LHCN-M2 (cell line): ENCODE results near the gene PLCH1. TPM values are rescaled to one million over a fixed set of nuclear protein-coding genes. Genes with fewer than 3 reads are reported as not detected.

ENCODE experiments used
- DNase-seq: peaks from one replicate; pipeline ENCODE4 v3.0.0-alpha.2; 2012; ENCODE audit warnings: low read depth
- total RNA-seq: library from RNA; depleted of rRNA; stranded (reverse); fragments of >200 nt; gene quantifications from 2 replicates; pipeline ENCODE4 v1.2.3, GENCODE V29; 2014

PLCH1 gene
- total RNA-seq, 1 experiment from 2014 or later = not detected

DNA sequence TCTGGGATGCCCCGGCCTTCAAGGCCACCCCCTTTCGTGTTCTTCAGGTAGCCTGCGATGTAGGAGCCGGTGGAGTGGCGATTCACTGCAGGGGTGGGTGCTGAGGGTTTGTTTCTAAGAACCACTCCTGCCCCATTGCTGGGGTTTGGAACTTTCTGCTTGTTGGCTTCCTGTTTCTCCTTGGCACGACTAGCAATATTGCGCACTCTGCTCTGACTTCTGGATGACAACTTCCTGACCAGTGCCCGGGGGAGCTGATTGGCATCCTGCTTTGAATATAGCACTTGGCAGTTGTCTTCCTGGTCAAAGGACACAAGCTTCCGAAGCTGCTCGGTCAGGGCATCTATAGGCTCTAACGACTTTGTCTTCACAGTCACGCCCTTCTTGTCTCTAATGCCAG, 263.8 kb downstream of the PLCH1 start:
- DNase-seq = no peak

DNA sequence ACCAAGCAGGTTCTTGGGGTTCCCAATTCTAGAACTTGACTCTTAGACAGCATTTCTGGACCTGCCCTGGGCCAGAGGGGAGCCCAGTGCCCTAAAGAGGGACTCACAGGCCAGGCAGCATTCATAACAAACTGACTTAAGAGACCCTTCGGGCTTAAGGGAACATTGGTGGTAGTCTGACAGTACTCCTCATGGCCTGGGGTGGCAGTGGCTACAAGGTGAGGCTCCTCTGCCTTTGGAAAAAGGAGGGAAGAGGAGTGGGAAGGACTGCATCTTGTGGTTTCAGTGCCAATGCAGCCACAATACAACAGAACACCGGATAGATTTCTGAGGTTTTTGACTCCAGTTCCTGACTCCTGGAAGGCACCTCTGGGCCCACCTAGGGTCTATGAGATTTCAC, 279.2 kb downstream of the PLCH1 start:
- DNase-seq = no peak

DNA sequence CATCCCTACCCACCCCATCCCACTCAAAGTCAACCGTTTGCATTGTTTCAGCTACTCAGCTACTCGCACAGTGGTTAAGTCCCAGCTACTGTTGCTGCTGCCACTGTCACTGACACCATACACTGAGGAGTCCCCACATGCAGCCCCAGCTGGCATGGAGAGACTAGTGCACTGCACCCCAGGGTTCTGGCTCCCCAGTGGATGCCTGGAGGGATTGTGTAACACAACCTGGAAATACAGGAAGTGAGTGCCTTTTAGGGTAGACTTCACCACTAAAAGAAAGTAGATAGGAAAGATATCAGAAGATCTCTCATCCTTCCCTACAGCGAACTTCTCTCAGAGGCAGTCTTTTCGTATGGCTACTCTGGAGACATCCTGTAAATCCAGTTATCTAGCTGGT, 282.2 kb downstream of the PLCH1 start:
- DNase-seq = no peak

DNA sequence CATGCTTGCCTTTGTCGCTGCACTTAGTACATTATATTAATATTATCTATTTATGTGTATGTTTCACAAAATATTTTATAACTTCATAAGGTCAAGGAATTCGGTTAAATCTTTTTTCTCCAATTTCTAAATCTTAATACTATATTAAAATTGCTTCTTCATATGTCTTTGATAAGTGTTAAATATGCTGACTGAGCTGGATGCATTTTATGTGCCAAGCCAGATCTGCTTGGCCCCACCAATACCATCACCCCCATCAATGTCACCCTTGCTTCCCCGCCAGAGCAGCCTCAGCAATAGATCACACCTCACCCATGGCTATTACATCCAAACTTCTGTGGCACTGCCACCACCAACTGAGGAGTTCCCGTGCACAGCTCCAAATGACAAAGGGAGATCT, 287.3 kb downstream of the PLCH1 start:
- DNase-seq = no peak

DNA sequence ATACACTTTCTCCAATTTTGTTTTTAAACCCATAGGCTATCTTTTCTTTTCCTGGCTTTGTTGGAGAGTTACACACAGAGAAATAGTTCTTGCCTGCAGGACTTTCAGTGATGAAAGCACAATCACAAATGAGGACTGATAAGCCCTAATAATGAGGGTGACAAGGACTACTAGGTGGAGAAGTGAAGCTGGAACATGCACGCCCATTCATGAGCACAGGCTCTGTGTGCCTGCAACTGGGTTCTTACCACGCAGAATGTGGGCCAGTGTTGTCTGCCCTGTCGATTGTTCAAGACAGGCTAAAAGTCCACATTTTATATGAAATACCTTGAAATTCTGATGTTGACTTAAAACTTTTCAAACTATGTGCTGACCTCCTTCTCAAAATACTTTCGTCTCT, 289.1 kb downstream of the PLCH1 start:
- DNase-seq = no peak

DNA sequence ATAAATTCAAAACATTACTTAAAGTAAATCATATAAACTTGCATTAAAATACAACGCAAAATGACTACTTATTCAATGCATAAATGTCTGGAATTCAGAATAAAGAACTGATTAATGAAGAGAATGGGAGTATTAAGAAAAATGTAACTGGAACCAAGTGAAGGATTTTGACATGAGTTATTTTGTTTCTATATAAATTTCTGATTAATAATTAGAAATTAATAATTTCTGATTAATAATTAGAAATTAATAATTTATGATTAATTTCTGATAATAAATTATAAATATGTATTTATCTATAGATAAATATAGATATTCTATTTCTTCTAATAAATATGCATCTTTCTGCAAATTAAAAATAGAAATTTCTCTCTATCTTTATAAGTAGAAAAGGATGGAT, 291.4 kb downstream of the PLCH1 start:
- DNase-seq = no peak

DNA sequence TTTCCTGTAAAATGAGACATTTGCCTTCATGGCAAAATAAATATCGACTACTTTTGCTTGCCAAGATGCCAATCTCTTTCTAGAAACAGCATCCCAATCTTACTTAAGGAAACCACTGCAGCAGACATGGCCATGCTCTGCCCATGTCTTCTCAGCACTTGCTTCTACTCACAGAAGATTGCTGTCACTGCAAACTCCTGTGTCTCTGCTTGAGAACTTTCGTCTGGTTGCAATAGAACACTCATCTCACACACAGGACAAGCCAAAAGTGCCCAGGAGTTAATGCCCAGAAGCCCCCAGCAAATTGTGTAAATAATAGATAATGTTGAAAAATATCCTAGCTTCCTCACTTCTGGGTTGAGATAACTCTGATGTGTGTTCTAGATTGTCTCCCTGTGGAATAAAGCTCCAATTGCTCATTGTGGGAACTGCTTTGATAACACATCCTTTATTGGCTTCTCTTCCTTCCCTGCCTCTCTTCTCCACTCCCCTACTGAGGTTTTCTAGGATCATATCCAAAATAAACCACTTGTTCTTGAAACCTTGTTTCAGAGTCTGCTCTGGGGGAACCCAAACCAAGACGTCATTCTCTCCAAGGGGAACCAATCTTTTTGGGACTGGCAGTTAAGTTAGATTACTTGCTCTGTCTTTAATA, 295.1 kb downstream of the PLCH1 start:
- no peak for DNase-seq

DNA sequence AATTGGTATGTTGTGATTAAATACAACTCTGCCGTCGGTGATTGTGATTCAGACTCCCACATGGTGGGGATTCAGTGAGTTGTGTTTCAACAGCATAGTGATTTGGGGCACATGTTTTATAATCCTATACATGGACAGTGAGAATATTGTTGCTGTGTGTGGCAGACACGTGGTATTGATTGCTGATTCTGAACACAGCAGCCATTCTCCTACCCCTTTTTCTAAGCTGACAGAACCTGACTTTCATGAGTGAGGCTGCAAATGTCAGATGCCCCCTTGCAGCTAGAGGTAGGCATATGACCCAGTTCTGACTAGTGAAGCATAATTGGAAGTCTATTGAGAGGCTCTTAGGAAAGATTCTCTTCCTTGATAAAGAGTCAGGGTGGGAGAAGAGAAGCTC, 296.3 kb downstream of the PLCH1 start:
- no peak for DNase-seq

DNA sequence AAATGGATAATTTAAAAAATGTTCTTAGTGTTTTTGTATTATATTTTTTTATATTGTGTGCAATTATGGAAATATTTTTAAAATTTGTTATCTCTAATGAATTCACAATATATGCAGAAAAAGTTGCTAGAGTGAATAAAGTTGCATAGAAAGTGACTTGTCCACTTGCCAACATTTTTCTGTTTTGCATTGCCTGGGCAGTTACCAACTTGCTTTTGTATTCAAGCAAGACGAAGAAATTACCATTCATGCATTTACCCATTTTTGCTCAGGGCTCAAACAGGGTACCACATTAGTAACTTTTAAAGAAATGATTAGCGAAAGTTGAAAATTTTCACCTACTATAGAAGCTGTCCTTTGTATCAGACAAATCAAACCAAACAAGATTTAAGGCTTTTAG, 298.5 kb downstream of the PLCH1 start:
- DNase-seq = no peak

DNA sequence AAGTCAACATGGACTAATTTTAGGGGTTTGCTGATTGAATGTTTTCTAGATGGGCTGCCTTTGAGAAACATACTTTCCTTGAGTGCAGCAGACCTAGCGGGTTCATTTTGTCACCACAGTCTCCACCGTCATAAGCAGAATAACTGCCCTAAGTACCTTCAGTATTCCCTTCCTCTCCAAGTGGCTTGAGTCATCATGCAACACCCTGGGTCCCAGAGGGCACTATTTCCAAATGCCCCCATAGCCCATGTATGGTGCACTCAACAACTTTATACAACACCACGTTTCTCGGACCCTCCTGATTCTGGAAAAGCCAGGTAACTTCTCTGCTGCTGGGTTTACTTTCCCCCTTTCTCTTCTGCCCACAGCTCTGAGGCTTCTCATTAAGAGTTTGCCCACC, 300.1 kb downstream of the PLCH1 start:
- DNase-seq = no peak

DNA sequence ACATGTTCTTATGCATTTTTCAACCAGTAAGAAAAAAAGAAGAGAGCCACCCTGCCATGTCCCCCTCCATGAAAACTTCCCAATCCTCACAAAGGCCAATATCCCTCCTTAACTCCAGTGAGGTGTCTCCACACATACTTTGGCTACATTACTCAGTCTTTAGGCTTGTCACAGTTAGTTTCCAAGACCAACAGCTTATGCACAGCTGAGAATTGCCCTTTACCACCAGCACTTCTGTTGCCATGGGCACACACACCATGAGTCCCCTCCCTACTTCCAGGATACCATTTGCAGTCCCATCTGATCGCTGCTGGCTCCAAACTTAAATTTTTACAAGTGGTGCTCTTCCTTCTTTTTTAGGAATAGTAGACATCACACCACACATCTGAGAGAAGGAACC, 301.1 kb downstream of the PLCH1 start:
- peak; percentile 22 for DNase-seq

DNA sequence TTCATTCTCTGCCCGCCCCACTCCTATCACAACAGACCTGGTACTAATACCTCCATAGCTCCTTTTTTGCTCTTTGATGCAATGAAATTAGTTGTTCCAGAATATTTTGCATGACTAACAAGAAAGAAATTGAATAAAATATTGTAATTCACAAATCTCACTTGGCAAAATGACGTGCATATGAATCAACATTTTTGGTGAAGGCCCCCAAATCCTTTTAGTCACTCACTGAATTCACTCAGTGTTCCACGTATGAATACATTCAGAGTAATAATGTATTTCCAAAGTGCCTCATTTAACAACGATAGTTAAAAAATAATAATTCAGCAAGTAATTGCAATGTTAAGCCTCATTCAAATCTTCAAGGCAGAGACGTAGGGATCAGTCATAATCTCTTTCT, 302.8 kb downstream of the PLCH1 start:
- DNase-seq = peak; percentile 33

DNA sequence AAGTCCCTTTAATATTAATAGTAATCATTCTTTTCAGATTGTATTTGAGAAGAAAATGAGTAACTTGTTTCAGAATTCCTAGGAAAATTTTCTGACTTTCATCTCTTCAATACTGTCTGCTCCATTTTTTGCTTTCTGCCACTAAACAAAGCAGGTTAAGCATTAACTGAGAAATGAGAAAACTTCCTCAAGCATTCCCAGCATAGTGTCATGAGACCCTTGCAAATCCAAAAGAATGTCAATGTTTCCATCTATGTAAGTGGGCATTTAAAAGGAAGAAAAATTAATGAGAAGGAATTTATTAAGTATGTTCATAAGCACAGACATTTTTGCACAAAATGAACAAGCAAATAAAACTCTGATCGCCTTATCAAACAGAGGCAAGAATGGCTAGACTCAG, 303.4 kb downstream of the PLCH1 start:
- DNase-seq = no peak

DNA sequence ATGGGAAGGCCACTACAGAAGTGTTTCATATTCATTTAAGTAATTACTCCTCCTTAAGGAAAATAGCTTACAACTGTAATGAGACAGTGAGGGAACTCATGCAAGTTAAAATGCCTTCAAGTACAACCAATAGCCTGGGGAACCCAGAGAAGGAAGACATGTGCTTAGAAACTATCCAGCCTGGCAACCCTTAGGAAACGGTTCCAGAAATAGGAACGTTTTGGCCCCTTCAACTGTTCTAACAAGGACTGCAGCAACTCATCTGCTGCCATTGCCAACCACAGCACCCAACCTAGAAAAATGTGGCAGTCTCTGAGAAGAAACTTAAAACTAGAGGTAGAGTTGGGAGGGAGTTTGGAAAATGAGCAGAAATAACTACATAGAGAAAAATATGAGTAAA, 303.8 kb downstream of the PLCH1 start:
- DNase-seq = no peak

DNA sequence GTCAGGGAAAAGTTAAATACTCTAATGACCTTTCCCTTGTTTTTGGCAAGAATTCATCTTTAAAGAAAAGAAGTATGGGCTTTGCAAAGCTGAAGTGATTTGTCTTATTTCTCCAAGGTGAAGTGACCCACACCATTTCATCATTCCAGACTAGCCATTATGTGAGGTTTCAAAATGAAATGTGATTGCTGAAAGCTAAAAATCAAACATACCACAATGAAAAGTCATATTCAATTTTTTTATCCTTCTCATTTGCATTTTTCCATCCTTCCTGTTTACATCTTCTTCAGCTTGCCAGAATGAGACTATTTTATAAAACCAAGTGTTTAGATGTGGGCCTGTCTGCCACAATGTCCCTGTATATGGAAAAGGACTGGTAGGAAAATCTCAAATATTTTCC, 309.1 kb downstream of the PLCH1 start:
- DNase-seq = no peak

DNA sequence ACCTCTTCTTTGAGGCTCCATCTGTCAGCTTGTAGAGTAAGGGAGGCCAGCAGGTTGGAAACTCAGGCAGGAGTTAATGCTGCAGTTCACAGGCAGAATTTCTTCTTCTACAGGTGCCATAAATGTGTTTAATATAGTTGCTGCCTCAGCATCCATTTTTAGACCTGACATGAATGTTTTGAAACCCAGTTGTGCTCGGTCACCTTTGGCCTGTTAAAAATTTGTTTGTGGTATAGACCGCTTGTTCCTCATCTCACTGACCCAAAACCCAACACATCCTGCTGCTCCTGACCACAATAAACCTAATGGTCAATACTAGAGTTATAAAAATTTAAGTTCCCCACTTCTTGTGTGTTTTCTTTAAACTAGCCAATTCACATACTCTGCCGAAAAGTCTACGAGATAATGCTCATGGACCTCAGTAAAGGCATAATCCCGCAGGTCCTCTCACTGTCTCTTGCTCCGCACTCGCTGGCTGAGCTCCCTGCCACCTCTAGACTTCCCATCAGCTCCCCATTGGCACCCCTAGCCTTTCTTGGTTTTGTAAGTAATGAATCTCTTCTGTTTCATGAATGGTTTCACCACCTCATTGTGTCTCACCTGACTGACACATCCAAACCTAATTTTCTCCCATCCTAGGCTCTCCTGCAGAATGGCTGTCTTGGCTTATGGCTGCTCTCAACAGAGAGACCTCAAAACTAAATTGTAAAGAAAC, 312.9 kb downstream of the PLCH1 start:
- no peak for DNase-seq

DNA sequence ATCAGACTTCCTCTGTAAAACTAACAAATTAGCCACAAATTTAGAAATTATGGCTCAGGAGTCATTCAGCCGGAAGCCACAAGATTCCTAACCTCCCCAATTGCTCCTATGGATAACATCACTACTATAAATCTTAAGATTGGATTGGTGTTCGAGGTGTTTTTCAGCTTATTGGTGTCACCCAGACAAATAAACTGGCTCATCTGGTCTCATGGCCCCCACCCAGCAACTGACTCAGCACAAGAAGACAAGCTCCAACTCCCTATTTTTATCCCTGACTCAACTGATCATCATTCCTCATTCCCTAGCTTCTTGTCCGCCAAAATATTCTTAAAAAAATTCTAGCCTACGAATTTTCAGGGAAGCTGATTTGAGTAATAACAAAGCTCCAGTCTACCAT, 316.3 kb downstream of the PLCH1 start:
- no peak for DNase-seq

DNA sequence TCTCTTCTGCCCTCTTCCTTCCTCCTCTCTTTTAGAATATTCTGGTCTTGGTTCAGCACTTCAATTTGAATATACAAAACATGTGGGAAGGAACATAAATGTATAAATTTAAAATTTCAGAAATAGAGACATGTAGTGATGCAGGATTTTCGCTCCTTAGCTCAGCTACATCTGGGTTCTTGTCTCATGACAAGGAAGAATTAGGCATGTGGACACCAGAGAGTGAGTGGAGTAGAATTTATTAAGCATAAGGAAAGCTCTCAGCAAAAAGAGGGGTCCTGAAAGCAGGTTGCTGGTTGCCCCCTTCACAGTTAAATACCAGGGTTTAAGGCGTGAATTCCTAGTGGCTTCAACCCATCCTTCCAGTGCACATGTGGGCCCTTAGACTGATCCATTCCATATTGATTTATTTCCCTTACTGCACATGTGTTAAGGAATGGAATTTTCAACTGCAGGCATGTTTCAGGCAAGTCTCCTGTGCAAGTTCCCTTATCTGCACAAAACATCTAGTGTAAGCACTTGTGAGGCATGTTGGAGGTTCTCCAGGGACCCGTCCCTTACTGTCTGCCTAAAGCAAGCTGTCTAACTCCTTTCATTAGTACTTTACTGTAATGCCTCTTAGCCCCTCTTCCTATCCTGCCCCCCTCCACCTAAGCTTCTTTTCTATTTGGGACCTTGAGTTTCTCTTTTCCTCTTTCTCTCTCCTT, 318.2 kb downstream of the PLCH1 start:
- DNase-seq = no peak

DNA sequence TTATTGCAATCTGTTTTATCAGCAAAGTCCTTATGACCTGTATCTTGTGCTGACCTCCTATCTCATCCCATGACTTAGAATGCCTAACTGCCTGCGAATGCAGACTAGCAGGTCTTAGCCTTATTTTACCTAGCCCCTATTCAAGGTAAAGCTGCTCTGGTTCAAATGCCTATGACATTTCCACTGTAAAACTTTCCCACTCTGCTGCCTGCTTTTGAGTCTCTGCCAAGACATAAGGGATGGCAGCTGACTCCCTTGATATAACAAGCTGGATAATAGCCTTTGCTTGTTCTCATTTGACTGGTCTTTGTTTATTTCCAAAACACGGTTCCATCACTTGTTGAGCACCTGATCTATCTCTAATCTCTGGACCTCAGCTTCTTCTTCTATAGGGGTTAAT, 319.5 kb downstream of the PLCH1 start:
- no peak for DNase-seq

DNA sequence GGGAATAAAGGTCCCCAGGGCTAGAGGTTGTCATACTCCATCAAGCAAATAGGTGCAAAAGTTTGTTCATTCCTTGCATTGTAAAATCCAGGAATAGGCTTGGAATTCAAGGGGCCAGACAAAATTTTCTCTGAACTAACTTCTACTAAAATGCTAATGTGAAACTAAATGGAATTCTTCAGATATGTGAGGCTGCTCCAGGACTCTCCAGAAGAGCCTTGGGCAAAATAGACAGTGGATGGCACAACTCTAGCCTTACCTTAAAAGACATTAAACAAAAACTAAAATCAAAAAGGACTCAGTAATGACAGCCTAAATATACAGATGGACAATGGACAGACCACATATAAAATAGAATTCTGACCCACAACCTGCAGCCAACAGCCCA, 320.6 kb downstream of the PLCH1 start:
- no peak for DNase-seq

DNA sequence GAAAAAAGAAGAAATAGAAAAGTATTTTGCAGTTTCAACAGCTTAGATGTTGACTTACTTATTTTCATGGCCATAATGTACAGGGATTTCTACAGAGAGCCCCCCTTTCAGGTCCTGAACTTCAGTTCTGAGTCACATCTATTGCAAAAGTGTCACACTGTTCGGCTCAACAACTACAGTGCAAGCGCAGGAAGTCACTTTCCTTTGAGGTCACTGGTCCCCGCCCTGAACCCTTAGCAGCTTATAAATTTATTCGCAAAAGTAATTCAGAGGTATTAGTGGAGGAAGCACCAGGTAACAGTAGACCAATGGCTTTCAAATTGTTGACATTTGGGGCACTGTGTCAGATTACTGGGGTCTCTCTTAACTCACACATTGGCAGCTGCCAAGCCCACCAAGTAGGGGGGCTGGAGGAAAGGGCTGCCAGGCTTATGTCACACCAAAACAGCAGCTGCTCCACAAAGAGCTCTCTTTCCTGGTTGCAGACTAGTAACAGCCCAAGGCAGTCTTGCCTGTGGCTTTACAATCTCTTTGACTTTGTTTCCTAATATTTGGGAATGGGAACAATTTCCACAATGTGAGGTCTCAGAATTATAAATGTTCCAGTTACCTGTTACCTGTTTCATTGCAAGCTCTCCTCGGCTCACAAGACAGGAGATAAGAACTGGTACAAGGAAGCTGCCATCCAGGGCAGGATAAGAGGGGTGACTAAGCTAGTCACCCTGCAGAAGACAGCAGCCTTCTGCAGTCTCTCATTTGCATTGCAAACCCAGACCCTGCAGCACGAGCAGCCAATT, 321.1 kb downstream of the PLCH1 start:
- no peak for DNase-seq

DNA sequence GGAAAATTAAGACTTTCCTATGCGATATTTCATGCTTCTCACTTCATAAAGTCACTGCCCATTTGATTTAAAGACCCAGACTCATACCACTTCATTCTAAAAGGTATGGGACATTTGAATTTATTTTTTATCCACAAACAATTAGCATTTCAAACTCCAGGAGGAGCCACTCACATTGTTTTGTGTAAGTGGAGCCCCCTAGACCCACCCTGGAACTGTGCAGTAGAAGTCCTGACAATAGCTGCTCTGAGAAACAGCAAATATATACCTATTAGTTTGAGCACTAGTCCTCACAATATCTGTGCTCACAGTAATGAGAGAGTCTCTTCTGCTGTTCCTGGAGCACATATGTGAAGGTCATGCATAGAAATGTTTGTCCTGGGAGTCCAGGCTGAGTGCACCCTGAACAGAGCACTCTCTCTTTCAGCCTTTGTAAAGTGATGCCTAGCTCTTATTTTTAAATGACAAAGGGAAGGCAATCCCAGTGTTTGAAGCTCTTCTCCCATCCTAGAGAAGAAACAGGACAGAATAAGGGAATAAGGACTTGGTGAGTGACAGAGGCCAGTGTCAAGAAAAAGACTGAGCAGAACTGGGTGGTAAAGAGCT, 323.9 kb downstream of the PLCH1 start:
- no peak for DNase-seq
